ENCODE data around the gene ARL11. TPM values are rescaled to one million over a fixed set of nuclear protein-coding genes. Genes with fewer than 3 reads are reported as not detected.

The ARL11 gene
- total and polyA plus RNA-seq, 2 donors (not counting 1 experiment from before 2014, with no cell fraction given), result not detected

DNA sequence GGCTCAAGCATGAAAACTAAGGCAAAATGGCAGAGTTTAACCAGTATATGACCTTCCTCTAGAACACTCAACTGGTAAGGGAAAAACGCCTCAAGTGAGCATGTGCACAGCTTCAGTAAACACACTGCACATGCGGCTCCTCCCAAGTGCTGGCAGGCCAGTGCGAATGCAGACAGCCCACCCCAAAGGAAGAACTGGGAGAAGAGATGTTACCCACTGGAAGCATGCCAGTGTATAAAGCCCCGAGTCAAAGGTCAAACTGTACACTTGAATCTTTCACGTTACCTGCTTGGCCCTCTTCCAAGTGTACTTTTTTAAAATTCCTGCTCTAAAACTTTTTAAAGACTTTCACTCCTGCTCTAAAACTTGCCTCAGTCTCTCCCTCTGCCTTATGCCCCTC, 23.7 kb upstream of the ARL11 start:
- TF ChIP-seq CTCF (conservative IDR thresholded peaks at IDR 0.05 in 1 of 2, IDR thresholded peaks at IDR 0.05 in 1 of 2; ENCODE audit: low read depth in 1 of 2, low read length in 2 of 2) (no peak), EZH2 (IDR thresholded peaks at IDR 0.05; ENCODE audit: low read length, missing control alignments) (no peak)
- no peaks in the 10 kb centered on the region for H3K27me3 ChIP-seq (ENCODE audit: control insufficient read depth, insufficient read depth, low read length)
- H3K36me3 ChIP-seq (ENCODE audit: control insufficient read depth, insufficient read depth, low read length), result no peaks in the 10 kb centered on the region
- H3K9me3 ChIP-seq (ENCODE audit: control insufficient read depth, insufficient read depth, low read depth, low read length), result no peaks in the 10 kb centered on the region
- no peak overlapping the region for H3K4me2 ChIP-seq (ENCODE audit: extremely low read depth, insufficient read depth, low read length)
- H3K9ac ChIP-seq (ENCODE audit: insufficient read depth, low read length), result no peak overlapping the region
- no peaks in the 10 kb centered on the region for H4K20me1 ChIP-seq (ENCODE audit: control insufficient read depth, extremely low read depth, insufficient read depth, low read length)
- no peak overlapping the region for H3K27ac ChIP-seq (ENCODE audit: insufficient read depth, low read length)
- no peak overlapping the region for H2AFZ ChIP-seq (ENCODE audit: low read length)
- no peaks in the 10 kb centered on the region for H3K4me1 ChIP-seq (ENCODE audit: control insufficient read depth, extremely low read depth, insufficient read depth, low read length)
- no peaks in the 10 kb centered on the region for H3K79me2 ChIP-seq (ENCODE audit: control insufficient read depth, insufficient read depth, low read length)
- H3K4me3 ChIP-seq (replicated peaks in 1 of 4; ENCODE audit: control extremely low read depth in 1 of 4, insufficient read depth in 1 of 4, low read depth in 3 of 4, low read length in 4 of 4), result no peak overlapping the region
- no peak for DNase-seq (ENCODE audit: low read depth in 2 of 2)

- H3K36me3 ChIP-seq (ENCODE audit: control insufficient read depth, insufficient read depth, low read length), result no peaks in the 10 kb centered on the region
- no peak overlapping the region for H3K9ac ChIP-seq (ENCODE audit: insufficient read depth, low read length)
- peak; percentile 84 to 90 for DNase-seq (ENCODE audit: low read depth in 2 of 2)
- H3K4me1 ChIP-seq (ENCODE audit: control insufficient read depth, extremely low read depth, insufficient read depth, low read length), result no peaks in the 10 kb centered on the region
- peak overlapping the region; percentile 74 for H2AFZ ChIP-seq (ENCODE audit: low read length)
- no peaks in the 10 kb centered on the region for H4K20me1 ChIP-seq (ENCODE audit: control insufficient read depth, extremely low read depth, insufficient read depth, low read length)
- H3K4me2 ChIP-seq (ENCODE audit: extremely low read depth, insufficient read depth, low read length), result peak overlapping the region; percentile 59
- H3K9me3 ChIP-seq (ENCODE audit: control insufficient read depth, insufficient read depth, low read depth, low read length), result no peaks in the 10 kb centered on the region
- no peak overlapping the region for H3K27ac ChIP-seq (ENCODE audit: insufficient read depth, low read length)
- H3K4me3 ChIP-seq (replicated peaks in 1 of 4; ENCODE audit: control extremely low read depth in 1 of 4, insufficient read depth in 1 of 4, low read depth in 3 of 4, low read length in 4 of 4), result peak overlapping the region in 2 of 4 experiments; percentile 25 to 43
- H3K27me3 ChIP-seq (ENCODE audit: control insufficient read depth, insufficient read depth, low read length), result no peaks in the 10 kb centered on the region
- TF ChIP-seq CTCF (conservative IDR thresholded peaks at IDR 0.05 in 1 of 2, IDR thresholded peaks at IDR 0.05 in 1 of 2; ENCODE audit: low read depth in 1 of 2, low read length in 2 of 2) (peak; percentile 78 to 81), EZH2 (IDR thresholded peaks at IDR 0.05; ENCODE audit: low read length, missing control alignments) (no peak)
- no peaks in the 10 kb centered on the region for H3K79me2 ChIP-seq (ENCODE audit: control insufficient read depth, insufficient read depth, low read length)
Observed at GRCh38 chr13:49606747-49607648, 21.3 kb upstream of the ARL11 start.

- no peaks in the 10 kb centered on the region for H3K27me3 ChIP-seq (ENCODE audit: control insufficient read depth, insufficient read depth, low read length)
- no peak overlapping the region for H3K4me2 ChIP-seq (ENCODE audit: extremely low read depth, insufficient read depth, low read length)
- no peaks in the 10 kb centered on the region for H4K20me1 ChIP-seq (ENCODE audit: control insufficient read depth, extremely low read depth, insufficient read depth, low read length)
- no peaks in the 10 kb centered on the region for H3K79me2 ChIP-seq (ENCODE audit: control insufficient read depth, insufficient read depth, low read length)
- H3K4me3 ChIP-seq (replicated peaks in 1 of 4; ENCODE audit: control extremely low read depth in 1 of 4, insufficient read depth in 1 of 4, low read depth in 3 of 4, low read length in 4 of 4), result no peak overlapping the region
- no peaks in the 10 kb centered on the region for H3K36me3 ChIP-seq (ENCODE audit: control insufficient read depth, insufficient read depth, low read length)
- H3K9me3 ChIP-seq (ENCODE audit: control insufficient read depth, insufficient read depth, low read depth, low read length), result no peaks in the 10 kb centered on the region
- H3K27ac ChIP-seq (ENCODE audit: insufficient read depth, low read length), result no peak overlapping the region
- H3K4me1 ChIP-seq (ENCODE audit: control insufficient read depth, extremely low read depth, insufficient read depth, low read length), result no peaks in the 10 kb centered on the region
- TF ChIP-seq EZH2 (IDR thresholded peaks at IDR 0.05; ENCODE audit: low read length, missing control alignments) (no peak), CTCF (conservative IDR thresholded peaks at IDR 0.05 in 1 of 2, IDR thresholded peaks at IDR 0.05 in 1 of 2; ENCODE audit: low read depth in 1 of 2, low read length in 2 of 2) (no peak)
- no peak overlapping the region for H3K9ac ChIP-seq (ENCODE audit: insufficient read depth, low read length)
- no peak overlapping the region for H2AFZ ChIP-seq (ENCODE audit: low read length)
- no peak for DNase-seq (ENCODE audit: low read depth in 2 of 2)
Observed at GRCh38 chr13:49607761-49608160, 20.5 kb upstream of the ARL11 start.
